ES-I3 (cell line): ENCODE data around the gene BCL2.
"Not testable (repeated sequence)": the region's sequence is repeated elsewhere in the genome, so short reads cannot be mapped to it uniquely, and the experiment has no call there.

Source experiments
- H3K36me3 ChIP-seq: 2 replicates; pipeline ENCODE4 v1.6.1; 2013; ENCODE audit warnings: mild to moderate bottlenecking, low read length, control low read depth, moderate library complexity; ENCODE audit not compliant: insufficient read depth
- H3K4me1 ChIP-seq: 2 replicates; pipeline ENCODE4 v1.6.1; 2013; ENCODE audit warnings: mild to moderate bottlenecking, control low read depth, low read length; ENCODE audit not compliant: insufficient read depth
- H3K9ac ChIP-seq: 2 replicates; pipeline ENCODE4 v1.6.1; 2013; ENCODE audit warnings: low read depth, mild to moderate bottlenecking, low read length, moderate library complexity
- H3K9me3 ChIP-seq: 2 replicates; pipeline ENCODE4 v1.6.1; 2013; ENCODE audit warnings: mild to moderate bottlenecking, low read length, moderate library complexity; ENCODE audit not compliant: control insufficient read depth, insufficient read depth

Gene BCL2

DNA sequence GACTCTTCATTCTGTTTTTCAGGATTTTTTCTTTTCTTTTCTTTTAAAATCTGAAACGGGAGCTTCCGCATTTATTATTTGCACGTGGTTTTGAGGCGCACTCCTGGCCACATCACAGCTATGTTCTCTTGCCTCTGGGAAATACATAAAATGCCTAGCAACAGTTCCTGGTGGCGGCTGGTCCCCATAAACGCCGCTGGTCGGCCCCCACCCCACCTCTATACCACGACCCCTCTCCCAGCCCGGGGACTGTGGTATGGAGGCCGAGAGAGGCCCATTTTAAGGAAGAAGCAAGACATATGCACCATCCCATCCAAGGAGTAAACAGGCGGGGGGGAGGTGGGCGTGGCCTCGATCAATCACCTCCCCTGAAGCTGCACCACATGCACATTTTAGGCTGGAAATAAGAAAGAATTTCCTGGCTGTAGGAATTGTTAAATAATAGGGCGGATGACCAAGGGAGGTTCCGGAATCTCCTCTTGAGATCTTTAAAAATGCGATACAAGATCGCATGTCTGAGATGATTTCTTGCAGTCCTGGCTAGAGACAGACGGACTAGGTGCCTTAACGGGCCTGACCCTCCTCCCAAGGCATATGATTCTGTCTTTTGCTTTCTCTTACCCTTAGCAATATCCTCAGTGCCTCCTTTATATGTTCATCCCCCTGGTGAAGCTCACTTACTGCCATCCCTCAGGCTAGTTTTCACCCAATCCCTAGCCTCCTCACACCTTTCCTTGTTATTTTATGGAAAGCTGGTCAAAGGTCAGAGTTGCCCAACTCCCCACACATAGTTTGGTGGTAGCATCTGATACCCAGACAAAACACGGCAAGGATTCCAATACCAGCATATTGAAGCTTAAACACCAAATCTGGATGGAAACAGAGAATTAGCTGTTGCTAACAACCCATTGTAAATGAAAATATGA is 82.4 kb downstream of the BCL2 start:
- Histone ChIP-seq H3K9me3 (no peaks in the 10 kb centered on the region), H3K4me1 (peaks cover 22% of the 10 kb centered on the region), H3K36me3 (no peaks in the 10 kb centered on the region), H3K9ac (no peak overlapping the region)

DNA sequence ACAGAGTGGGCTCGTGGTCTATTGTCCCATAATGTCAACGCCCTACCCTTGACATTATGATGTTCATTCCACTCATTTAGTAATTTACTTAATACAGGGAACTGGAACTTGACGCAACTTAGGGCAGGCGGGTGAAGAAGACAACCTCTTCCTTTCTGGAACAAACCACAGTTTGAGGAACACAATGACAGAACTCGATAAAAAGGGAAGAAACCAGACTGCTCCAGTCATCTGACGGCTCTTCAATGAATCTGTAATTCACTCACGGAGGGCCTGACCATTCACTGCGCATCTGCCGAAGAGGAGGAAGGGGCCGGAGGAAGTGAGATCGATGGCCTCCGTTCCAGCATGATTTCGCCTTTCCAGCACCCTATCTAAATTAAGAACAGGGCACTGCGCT is 83.2 kb downstream of the BCL2 start:
- peaks cover 22% of the 10 kb centered on the region for H3K4me1 ChIP-seq
- H3K9me3 ChIP-seq = no peaks in the 10 kb centered on the region
- no peak overlapping the region for H3K9ac ChIP-seq
- H3K36me3 ChIP-seq = no peaks in the 10 kb centered on the region

DNA sequence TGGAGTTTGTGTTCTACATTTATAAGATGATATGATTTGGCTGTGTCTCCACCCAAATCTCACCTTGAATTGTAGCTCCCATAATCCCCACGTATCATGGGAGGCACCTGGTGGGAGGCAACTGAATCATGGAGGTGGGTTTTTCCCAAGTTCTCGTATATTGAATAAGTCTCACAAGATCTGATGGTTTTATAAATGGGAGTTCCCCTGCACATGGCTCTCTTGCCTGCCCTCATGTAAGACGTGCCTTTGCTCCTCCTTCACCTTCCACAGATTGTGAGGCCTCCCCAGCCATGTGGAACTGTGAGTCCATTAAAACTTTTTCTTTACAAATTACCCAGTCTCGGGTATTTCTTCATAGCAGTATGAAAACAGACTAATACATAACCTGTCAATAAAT is 83.6 kb downstream of the BCL2 start:
- H3K36me3 ChIP-seq = not testable (repeated sequence)

DNA sequence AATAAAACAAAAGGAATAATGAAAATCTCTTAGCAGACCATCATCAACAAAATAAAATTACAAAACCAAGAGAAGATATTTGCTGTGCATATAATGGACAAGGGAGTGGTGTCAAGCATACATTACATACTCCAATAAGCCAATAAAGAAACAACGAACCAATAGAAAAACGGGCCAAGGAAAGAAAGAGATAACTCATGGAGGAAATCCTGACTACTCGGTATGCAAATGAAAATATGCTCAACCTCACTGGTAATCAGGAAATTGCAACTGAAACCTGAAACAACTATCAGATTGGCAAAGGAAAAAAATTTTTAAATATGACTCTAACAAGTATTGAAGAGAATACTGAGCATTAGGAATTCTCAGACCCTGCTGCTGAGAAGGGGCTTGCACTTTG is 84.7 kb downstream of the BCL2 start:
- Histone ChIP-seq H3K9me3 (no peaks in the 10 kb centered on the region), H3K36me3 (no peaks in the 10 kb centered on the region), H3K4me1 (peaks cover 22% of the 10 kb centered on the region), H3K9ac (no peak overlapping the region)

More for the DNA sequence above, 83.6 kb downstream of the BCL2 start:
- not testable (repeated sequence) for H3K9me3 ChIP-seq, H3K9ac ChIP-seq
- peaks cover 22% of the 10 kb centered on the region for H3K4me1 ChIP-seq

DNA sequence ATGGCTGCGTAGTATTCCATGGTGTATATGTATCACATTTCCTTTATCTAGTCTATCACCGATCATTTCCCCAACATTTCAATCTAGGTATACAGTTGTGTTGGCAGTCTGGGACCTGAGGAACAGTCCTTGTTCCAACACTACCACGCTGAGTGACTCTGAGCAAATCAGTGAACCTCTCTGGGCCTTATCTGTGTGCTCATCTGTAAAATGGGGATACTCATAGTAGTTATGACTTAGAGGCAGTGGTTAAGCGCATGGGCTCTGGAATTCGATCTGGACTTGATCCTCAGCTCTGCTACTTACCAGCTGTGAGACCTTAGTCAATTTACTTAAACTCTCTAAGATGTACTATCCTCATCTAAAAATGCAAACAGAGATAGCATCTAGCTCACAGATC is 85.1 kb downstream of the BCL2 start:
- Histone ChIP-seq H3K9ac (no peak overlapping the region), H3K36me3 (no peaks in the 10 kb centered on the region), H3K9me3 (no peaks in the 10 kb centered on the region), H3K4me1 (peaks cover 22% of the 10 kb centered on the region)

DNA sequence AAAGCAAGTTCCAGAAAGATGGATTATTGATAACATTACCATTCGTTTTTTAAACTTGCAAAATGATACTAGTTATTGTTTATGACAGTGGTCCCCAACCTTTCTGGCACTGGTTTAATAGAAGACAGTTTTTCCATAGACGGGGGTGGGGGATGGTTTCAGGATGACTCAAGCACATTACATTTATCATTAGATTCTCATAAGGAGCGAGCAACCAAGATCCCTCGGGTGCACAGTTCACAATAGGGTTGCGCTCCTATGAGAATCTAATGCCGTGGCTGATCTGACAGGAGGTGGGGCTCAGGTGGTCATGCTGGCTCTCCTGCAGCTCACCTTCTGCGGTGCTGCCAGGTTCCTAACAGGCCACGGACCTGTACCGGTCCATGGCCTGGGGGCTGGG is 86.2 kb downstream of the BCL2 start:
- no peak overlapping the region for H3K9ac ChIP-seq
- H3K36me3 ChIP-seq = no peaks in the 10 kb centered on the region
- H3K9me3 ChIP-seq = no peaks in the 10 kb centered on the region
- peaks cover 13% of the 10 kb centered on the region for H3K4me1 ChIP-seq

DNA sequence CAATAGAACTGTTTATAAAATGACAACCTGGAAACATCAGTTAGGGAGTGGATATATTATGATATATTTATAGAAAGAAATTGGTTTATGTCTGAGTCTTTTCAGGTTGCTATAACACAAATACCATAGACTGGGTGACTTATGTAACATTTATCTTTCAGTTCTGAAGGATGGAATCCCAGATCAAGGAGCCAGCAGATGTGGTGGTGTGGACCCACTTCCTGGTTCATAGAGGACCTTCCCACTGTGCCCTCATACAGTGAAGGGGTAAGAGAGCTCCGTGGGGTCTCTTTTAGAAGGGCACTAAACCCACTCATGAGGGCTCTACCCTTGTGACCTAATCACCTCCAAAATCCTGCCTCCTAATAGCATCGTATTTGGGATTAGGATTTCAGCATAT is 86.7 kb downstream of the BCL2 start:
- Histone ChIP-seq H3K36me3 (no peaks in the 10 kb centered on the region), H3K9ac (no peak overlapping the region), H3K4me1 (peaks cover 8% of the 10 kb centered on the region)

DNA sequence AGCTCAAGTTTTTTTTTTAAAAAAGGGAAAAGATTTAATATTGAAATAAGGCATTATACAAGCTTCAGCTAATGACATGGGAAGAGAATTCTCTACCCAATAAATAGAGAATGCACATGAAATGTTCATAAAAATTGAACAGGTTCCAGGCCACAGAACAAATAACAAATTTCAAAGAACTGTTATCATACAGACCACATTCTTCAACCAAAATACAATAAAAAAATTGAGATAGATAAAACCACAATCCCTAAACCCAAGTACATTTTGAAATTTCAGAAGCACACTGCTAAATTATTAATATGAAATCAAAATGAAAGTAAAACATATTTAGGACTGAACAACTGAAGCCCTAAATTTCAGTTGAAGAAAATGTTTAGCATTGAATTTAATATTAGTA is 89.6 kb downstream of the BCL2 start:
- no peaks in the 10 kb centered on the region for H3K9me3 ChIP-seq
- H3K9ac ChIP-seq = no peak overlapping the region
- no peaks in the 10 kb centered on the region for H3K4me1 ChIP-seq
- H3K36me3 ChIP-seq = no peaks in the 10 kb centered on the region

More for the DNA sequence above, 86.7 kb downstream of the BCL2 start:
- H3K9me3 ChIP-seq = no peaks in the 10 kb centered on the region

DNA sequence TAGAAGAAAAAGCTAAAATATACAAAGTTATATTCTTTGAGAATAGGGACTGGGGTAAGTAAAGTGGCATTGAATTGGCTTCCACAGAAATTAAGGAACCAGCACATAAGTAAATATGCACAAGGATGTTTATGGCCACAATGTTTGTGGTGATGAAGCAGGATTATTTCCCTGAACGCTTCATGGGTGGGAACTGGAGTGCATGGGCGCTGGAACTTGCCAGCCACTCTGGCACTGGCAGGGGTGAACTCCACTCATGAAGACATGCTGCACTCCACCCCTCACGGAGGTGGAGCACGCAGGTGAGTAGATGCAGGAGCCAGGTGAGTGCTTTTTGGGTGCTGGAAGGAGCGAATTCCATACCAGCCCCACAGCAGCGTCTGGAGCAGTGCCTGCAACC is 94.1 kb downstream of the BCL2 start:
- no peaks in the 10 kb centered on the region for H3K9me3 ChIP-seq
- H3K4me1 ChIP-seq = no peaks in the 10 kb centered on the region
- no peak overlapping the region for H3K9ac ChIP-seq
- no peaks in the 10 kb centered on the region for H3K36me3 ChIP-seq

DNA sequence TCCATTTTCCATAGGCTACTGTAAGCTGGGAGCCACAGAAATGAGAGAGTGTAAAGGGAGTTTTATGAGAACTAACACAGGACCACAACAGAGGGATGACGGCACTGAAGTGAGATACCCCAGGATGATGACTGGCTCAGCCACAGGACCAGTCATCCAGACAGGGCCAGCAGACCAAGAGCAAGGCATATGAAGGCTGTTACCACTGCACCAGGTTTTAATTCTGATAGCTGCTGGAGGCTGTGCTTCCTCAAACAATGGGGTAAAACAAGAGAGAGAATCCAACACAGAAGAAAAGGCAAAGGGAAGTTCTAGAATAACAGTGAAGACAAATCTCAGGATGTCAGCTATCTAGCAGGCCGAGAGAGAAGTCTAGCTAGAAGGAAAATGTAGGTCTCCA is 94.9 kb downstream of the BCL2 start:
- Histone ChIP-seq H3K36me3 (no peaks in the 10 kb centered on the region), H3K9me3 (no peaks in the 10 kb centered on the region), H3K9ac (no peak overlapping the region), H3K4me1 (no peaks in the 10 kb centered on the region)

DNA sequence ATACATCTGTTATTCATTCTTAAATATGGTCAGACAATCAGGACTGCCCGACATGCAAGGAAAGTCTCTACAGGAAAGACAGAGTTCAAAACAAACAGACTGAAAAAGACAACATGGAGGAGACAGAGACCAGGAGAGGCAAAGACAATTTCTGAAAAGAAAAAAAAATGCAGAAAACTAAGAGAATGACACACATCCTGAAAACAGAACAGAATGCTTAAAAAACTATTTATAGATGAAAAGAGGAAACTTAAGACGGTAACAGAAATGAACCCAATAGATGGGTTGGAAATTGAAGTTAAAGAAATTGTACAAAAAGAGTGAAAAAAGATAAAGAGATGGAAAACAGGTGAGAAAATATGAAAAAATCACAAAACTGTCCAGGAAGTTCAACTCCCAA is 95.7 kb downstream of the BCL2 start:
- Histone ChIP-seq H3K9ac (no peak overlapping the region), H3K4me1 (no peaks in the 10 kb centered on the region), H3K9me3 (no peaks in the 10 kb centered on the region), H3K36me3 (no peaks in the 10 kb centered on the region)

DNA sequence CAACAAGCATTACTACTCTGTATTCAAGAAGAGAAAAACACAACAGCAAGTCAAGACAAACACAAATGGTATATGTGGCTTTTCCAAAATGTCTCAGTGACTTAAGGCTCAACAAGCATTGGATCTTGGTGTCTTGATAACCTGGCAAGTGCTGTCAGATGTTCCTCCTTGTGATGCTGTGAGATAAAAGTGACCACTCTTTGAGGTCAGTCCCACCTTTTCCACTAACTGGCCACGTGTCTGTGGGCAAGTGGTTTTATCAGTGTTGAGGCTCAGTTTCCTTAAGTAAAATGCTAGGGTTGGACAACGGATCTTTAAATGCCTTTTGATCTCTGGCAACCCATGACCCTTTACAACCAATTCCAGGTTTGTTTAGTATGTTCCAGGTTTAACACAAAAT is 98.7 kb downstream of the BCL2 start:
- H3K36me3 ChIP-seq = no peaks in the 10 kb centered on the region

DNA sequence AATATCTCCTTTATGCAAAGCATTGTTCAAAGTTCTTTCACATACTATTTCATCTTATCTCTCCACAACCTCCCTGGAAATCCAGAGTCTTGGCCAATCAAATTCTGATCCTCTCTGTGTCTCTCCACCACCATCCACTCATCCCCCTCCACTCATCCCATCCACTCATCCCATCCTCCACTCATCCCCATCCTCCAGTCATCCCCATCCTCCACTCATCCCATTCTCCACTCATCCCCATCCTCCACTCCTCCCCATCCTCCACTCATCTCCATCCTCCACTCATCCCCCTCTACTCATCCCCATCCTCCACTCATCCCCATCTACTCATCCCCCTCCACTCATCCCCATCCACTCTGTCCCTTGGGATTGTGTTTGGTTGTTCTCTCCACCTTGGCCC is 101.1 kb downstream of the BCL2 start:
- H3K36me3 ChIP-seq = no peaks in the 10 kb centered on the region
- H3K9me3 ChIP-seq = no peaks in the 10 kb centered on the region
- no peaks in the 10 kb centered on the region for H3K4me1 ChIP-seq
- H3K9ac ChIP-seq = no peak overlapping the region

More for the DNA sequence above, 98.7 kb downstream of the BCL2 start:
- Histone ChIP-seq H3K9ac (no peak overlapping the region), H3K9me3 (no peaks in the 10 kb centered on the region), H3K4me1 (no peaks in the 10 kb centered on the region)

DNA sequence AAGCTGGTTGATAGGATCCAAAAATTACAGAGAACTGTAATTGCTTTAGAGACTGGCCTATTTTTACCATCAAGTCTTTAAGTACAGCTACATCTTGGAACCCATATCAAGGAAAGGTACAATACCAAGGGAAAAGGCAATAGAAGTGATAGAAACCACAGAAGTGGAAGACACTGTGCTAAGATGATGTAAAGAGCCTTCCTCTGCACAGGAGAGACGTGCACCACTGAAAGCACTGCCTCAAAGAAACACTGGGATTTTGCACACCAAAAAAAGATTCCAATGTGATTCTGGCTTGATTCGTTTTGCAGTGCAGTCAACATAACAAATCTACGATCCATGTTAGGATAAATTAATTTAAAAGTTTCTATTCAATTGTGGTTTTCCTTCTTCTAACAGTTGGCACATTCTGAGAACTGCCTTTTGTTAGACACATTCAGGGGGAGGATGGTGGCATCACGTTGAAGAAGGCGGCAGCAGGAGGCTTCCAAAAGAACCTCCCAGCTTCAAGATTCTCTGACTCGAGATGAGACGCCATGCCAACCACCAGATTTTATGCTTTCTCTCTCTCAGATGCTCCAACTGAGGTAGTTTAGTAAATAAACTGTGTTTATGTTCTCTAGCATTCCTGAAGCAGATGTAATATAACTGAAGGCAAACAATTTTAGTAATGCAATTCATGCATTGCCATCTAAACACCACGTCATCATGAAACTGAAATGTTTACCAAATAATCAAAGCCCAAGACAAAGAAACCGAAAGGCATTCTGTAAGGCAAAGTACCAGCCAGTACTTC is 102.9 kb downstream of the BCL2 start:
- no peaks in the 10 kb centered on the region for H3K9me3 ChIP-seq
- no peaks in the 10 kb centered on the region for H3K36me3 ChIP-seq
- H3K9ac ChIP-seq = no peak overlapping the region
- no peaks in the 10 kb centered on the region for H3K4me1 ChIP-seq
